GM12864 (cell line): Measurements from ENCODE around the gene GALNTL6.

Experiments used
- DNase-seq: peaks from one replicate; pipeline ENCODE4 v3.0.0-alpha.2; 2011; ENCODE audit warnings: low read depth
- H3K4me3 ChIP-seq: 2 replicates; pipeline ENCODE4 v1.5.1; 2011; ENCODE audit warnings: mild to moderate bottlenecking, low read depth, low read length, control low read depth
- CTCF ChIP-seq: IDR thresholded peaks from 2 replicates; pipeline ENCODE4 v1.5.1; 2011; ENCODE audit warnings: low read depth, mild to moderate bottlenecking, moderate library complexity, low read length, control low read depth, inconsistent platforms; ENCODE audit errors: missing control alignments

The GALNTL6 gene

GRCh38 chr4:173076903-173077634 is 1263.9 kb downstream of the GALNTL6 start:
- no peak for DNase-seq
- TF ChIP-seq CTCF = no peak
- no peak overlapping the region for H3K4me3 ChIP-seq

- H3K4me3 ChIP-seq = no peak overlapping the region
- TF ChIP-seq CTCF = no peak
These were observed 1274.9 kb downstream of the GALNTL6 start for GRCh38 chr4:173088144-173088543.

More at GRCh38 chr4:173088144-173088543, 1274.9 kb downstream of the GALNTL6 start:
- no peak for DNase-seq
